CD14-positive monocyte (primary cell): ENCODE results near the gene DOCK1. TPM values are rescaled to one million over a fixed set of nuclear protein-coding genes. Genes with fewer than 3 reads are reported as not detected.

Experiments used
- DNase-seq, 3 donors: peaks; one replicate each; pipeline ENCODE4 v3.0.0-alpha.2; 2011 to 2022
- H2AFZ ChIP-seq: 2 replicates; pipeline ENCODE4 v1.6.0; 2012; ENCODE audit warnings: mild to moderate bottlenecking, low read depth, low read length, inconsistent platforms; ENCODE audit not compliant: insufficient read depth, poor library complexity, severe bottlenecking
- H3K27ac ChIP-seq, 2 donors: 1 replicate in 1 of 2; 2 replicates in 1 of 2; pipeline ENCODE4 v1.5.1; 2012 to 2013; ENCODE audit warnings: low read length in 2 of 2, control low read depth in 1 of 2, inconsistent platforms in 1 of 2, low read depth in 1 of 2, mild to moderate bottlenecking in 1 of 2
- H3K27me3 ChIP-seq, 2 donors: one replicate each; pipeline versions ENCODE4 v1.6.0 to v1.6.1; 2011 to 2013; ENCODE audit warnings: low read length in 2 of 2; ENCODE audit not compliant: control insufficient read depth in 2 of 2, insufficient read depth in 2 of 2
- H3K36me3 ChIP-seq, 2 donors: replicated peaks in 1 of 2; 1 replicate in 1 of 2; 2 replicates in 1 of 2; pipeline versions ENCODE4 v1.5.1 to v1.6.1; 2012 to 2013; ENCODE audit warnings: low read length in 2 of 2, control low read depth in 1 of 2, inconsistent platforms in 1 of 2, mild to moderate bottlenecking in 1 of 2; ENCODE audit not compliant: insufficient read depth in 2 of 2, control insufficient read depth in 1 of 2
- H3K4me1 ChIP-seq, 2 donors: 1 replicate in 1 of 2; 2 replicates in 1 of 2; pipeline versions ENCODE4 v1.5.1 to v1.6.1; 2012 to 2013; ENCODE audit warnings: low read length in 2 of 2, control low read depth in 1 of 2, inconsistent platforms in 1 of 2, mild to moderate bottlenecking in 1 of 2, moderate library complexity in 1 of 2; ENCODE audit not compliant: insufficient read depth in 2 of 2, control insufficient read depth in 1 of 2
- H3K4me2 ChIP-seq: replicated peaks from 2 replicates; pipeline ENCODE3; 2012; ENCODE audit warnings: low read length, moderate library complexity, mild to moderate bottlenecking; ENCODE audit not compliant: poor library complexity, severe bottlenecking; ENCODE audit errors: extremely low read depth
- H3K4me3 ChIP-seq, 3 experiments: fragments of 200-600 bp in 1 of 3; sonication (generic) in 1 of 3; replicated peaks in 1 of 3; 1 replicate in 2 of 3; 2 replicates in 1 of 3; pipeline ENCODE4 v1.5.1; 2011 to 2013; ENCODE audit warnings: low read length in 3 of 3, mild to moderate bottlenecking in 3 of 3, control low read depth in 2 of 3, low read depth in 2 of 3, inconsistent platforms in 1 of 3, moderate library complexity in 1 of 3
- H3K79me2 ChIP-seq: 2 replicates; pipeline ENCODE4 v1.6.0; 2012; ENCODE audit warnings: mild to moderate bottlenecking, control low read depth, inconsistent platforms, low read length, moderate library complexity; ENCODE audit not compliant: insufficient read depth
- H3K9ac ChIP-seq: 2 replicates; pipeline ENCODE4 v1.6.0; 2017; ENCODE audit warnings: low read length, mild to moderate bottlenecking; ENCODE audit not compliant: insufficient read depth, poor library complexity, severe bottlenecking
- H3K9me3 ChIP-seq, 2 donors: replicated peaks in 1 of 2; 1 replicate in 1 of 2; 2 replicates in 1 of 2; pipeline versions ENCODE4 v1.5.1 to v1.6.1; 2012 to 2013; ENCODE audit warnings: low read length in 2 of 2, control low read depth in 1 of 2; ENCODE audit not compliant: control insufficient read depth in 1 of 2, insufficient read depth in 1 of 2
- H4K20me1 ChIP-seq: 2 replicates; pipeline ENCODE4 v1.6.0; 2012; ENCODE audit warnings: mild to moderate bottlenecking, low read length, control low read depth, moderate library complexity; ENCODE audit not compliant: insufficient read depth
- H3K27ac Mint-ChIP-seq, 7 donors: one replicate each; pipeline ENCODE4 v1.8.0; 2020; ENCODE audit warnings: mild to moderate bottlenecking in 7 of 7, mixed read lengths in 7 of 7, moderate library complexity in 6 of 7, inconsistent platforms in 2 of 7
- H3K27me3 Mint-ChIP-seq, 3 donors: one replicate each; pipeline ENCODE4 v1.8.0; 2021 to 2022; ENCODE audit warnings: low read depth in 3 of 3, mild to moderate bottlenecking in 3 of 3, mixed read lengths in 3 of 3, moderate library complexity in 3 of 3, inconsistent platforms in 1 of 3
- H3K36me3 Mint-ChIP-seq, 2 donors: one replicate each; pipeline ENCODE4 v1.8.0; 2020; ENCODE audit warnings: mixed read lengths in 2 of 2, inconsistent platforms in 1 of 2, mild to moderate bottlenecking in 1 of 2
- H3K4me1 Mint-ChIP-seq: one replicate; pipeline ENCODE4 v1.8.0; 2020; ENCODE audit warnings: mild to moderate bottlenecking, mixed read lengths
- H3K4me3 Mint-ChIP-seq, 2 donors: one replicate each; pipeline ENCODE4 v1.8.0; 2020; ENCODE audit warnings: mild to moderate bottlenecking in 2 of 2, mixed read lengths in 2 of 2, moderate library complexity in 1 of 2
- H3K9me3 Mint-ChIP-seq, 7 donors: one replicate each; pipeline ENCODE4 v1.8.0; 2020 to 2022; ENCODE audit warnings: mixed read lengths in 7 of 7, mild to moderate bottlenecking in 6 of 7, moderate library complexity in 6 of 7, inconsistent platforms in 2 of 7
- WGBS: methylation state at CpG from one replicate; pipeline ENCODE4 v1.1.5; 2013; ENCODE audit warnings: missing lambda C conversion rate; ENCODE audit not compliant: insufficient coverage; 5-methylcytosine and 5-hydroxymethylcytosine counted together
- intact Hi-C, 2 donors: fragments of 100-400 bp; cut with micrococcal nuclease; formaldehyde crosslinking; loops; one replicate each; pipeline versions ENCODE4 v1.15.0 to v1.15.1; 2023
- polyA plus RNA-seq, 3 donors: library from polyadenylated mRNA; depleted of rRNA in 1 of 3; unstranded in 2 of 3; stranded (reverse) in 1 of 3; fragments of 300-500 nt in 2 of 3; fragments of >200 nt in 1 of 3; fragmentation: Illumina TruSeq in 2 of 3; gene quantifications; 1 replicate in 2 of 3; 2 replicates in 1 of 3; pipeline ENCODE4 v1.2.3, GENCODE V29; 2012 to 2021
- TF ChIP-seq, protein P1 (sequence below): fragments of 200-600 bp; IDR thresholded peaks from one replicate; pipeline ENCODE4 v1.8.0; 2022; ENCODE audit warnings: antibody characterized with exemption, mild to moderate bottlenecking

Gene DOCK1
- polyA plus RNA-seq, 3 donors, result 0.31 to 0.35 TPM; not detected in 1

GRCh38 chr10:127158662-127159061 is 253.4 kb downstream of the DOCK1 start:
- intact Hi-C loops, result no loop called here

DNA sequence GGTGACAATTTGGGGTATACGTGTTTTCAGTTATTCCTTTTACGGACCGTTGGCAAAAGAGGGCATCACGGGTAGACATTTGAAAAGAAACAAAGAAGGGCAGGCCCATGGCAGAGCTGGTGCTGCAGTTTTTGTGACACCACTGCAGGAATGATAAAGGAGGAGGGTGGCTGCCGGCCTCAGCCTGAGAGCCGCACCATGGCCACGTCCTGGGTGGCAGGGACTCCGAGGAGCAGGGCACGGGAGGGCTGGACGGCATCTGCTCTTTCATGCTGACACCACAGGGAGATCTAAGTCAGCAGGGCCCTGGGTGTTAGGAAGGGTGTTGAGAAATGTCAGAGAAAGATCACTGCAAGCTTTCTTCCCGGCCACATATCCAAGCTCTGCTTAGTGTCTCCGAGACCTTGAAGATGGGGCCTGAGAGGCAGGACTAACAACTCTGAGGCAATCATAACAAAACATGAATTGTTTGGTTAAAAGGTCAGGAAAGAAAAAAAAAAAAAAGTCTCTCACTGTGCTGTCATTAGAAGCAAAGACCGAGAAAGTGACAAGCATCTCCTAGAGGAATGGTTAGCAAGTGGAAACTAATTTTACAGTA is 254.5 kb downstream of the DOCK1 start:
- intact Hi-C loops, result no loop called here
- Mint-ChIP-seq H3K4me3 (no peak overlapping the region), H3K27me3 (peaks cover 0 to 2% (median 1%) of the 10 kb centered on the region in 3 donors), H3K9me3 (no peaks in the 10 kb centered on the region), H3K27ac (no peak overlapping the region), H3K36me3 (no peaks in the 10 kb centered on the region), H3K4me1 (no peaks in the 10 kb centered on the region)
- no peak for DNase-seq
- H3K4me1 ChIP-seq, result no peaks in the 10 kb centered on the region
- no peaks in the 10 kb centered on the region for H4K20me1 ChIP-seq
- H3K9ac ChIP-seq, result no peak overlapping the region
- TF ChIP-seq, protein P1, sequence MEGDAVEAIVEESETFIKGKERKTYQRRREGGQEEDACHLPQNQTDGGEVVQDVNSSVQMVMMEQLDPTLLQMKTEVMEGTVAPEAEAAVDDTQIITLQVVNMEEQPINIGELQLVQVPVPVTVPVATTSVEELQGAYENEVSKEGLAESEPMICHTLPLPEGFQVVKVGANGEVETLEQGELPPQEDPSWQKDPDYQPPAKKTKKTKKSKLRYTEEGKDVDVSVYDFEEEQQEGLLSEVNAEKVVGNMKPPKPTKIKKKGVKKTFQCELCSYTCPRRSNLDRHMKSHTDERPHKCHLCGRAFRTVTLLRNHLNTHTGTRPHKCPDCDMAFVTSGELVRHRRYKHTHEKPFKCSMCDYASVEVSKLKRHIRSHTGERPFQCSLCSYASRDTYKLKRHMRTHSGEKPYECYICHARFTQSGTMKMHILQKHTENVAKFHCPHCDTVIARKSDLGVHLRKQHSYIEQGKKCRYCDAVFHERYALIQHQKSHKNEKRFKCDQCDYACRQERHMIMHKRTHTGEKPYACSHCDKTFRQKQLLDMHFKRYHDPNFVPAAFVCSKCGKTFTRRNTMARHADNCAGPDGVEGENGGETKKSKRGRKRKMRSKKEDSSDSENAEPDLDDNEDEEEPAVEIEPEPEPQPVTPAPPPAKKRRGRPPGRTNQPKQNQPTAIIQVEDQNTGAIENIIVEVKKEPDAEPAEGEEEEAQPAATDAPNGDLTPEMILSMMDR, result no peak
- no peak overlapping the region for H3K27ac ChIP-seq
- H3K9me3 ChIP-seq, result no peaks in the 10 kb centered on the region
- WGBS, result 95% methylated on average over 10 of the region's 13 CpGs
- H3K4me3 ChIP-seq, result no peak overlapping the region
- H3K36me3 ChIP-seq, result no peaks in the 10 kb centered on the region
- no peak overlapping the region for H2AFZ ChIP-seq
- H3K4me2 ChIP-seq, result no peak overlapping the region
- H3K27me3 ChIP-seq, result no peaks in the 10 kb centered on the region
- no peaks in the 10 kb centered on the region for H3K79me2 ChIP-seq

More at GRCh38 chr10:127158662-127159061, 253.4 kb downstream of the DOCK1 start:
- Histone ChIP-seq H3K4me2 (no peak overlapping the region), H3K9ac (no peak overlapping the region), H3K4me3 (no peak overlapping the region), H3K79me2 (no peaks in the 10 kb centered on the region), H3K4me1 (no peaks in the 10 kb centered on the region), H2AFZ (no peak overlapping the region), H4K20me1 (no peaks in the 10 kb centered on the region), H3K27ac (no peak overlapping the region), H3K9me3 (no peaks in the 10 kb centered on the region), H3K36me3 (no peaks in the 10 kb centered on the region), H3K27me3 (no peaks in the 10 kb centered on the region)
- Mint-ChIP-seq H3K9me3 (no peaks in the 10 kb centered on the region), H3K4me3 (no peak overlapping the region), H3K27me3 (peaks cover 0 to 2% (median 1%) of the 10 kb centered on the region in 3 donors), H3K4me1 (no peaks in the 10 kb centered on the region), H3K36me3 (no peaks in the 10 kb centered on the region), H3K27ac (no peak overlapping the region)
- DNase-seq, result no peak
- no CpG with 5 or more reads among the region's 2 CpGs for WGBS
- TF ChIP-seq, protein P1, result no peak
